ENCODE data around the gene CDX4. TPM values are rescaled to one million over a fixed set of nuclear protein-coding genes. Genes with fewer than 3 reads are reported as not detected.

Gene CDX4
- total RNA-seq, result not detected

GRCh38 chrX:73446831-73447230 is at the start of gene CDX4:
Gene CDX4, plus strand, starts transcription at chrX:73447053. Its CDS starts 201 bp downstream, at chrX:73447254.
- no peaks in the 10 kb centered on the region for H3K4me1 ChIP-seq
- H3K27me3 ChIP-seq, result peaks cover 4 to 75% of the 10 kb centered on the region in 2 donors

GRCh38 chrX:73398185-73398914 is 48.5 kb upstream of the CDX4 start:
- Histone ChIP-seq H3K4me3 (no peak overlapping the region), H3K36me3 (no peaks in the 10 kb centered on the region), H3K9me3 (peaks cover 0 to 11% of the 10 kb centered on the region in 2 donors), H3K27me3 (peaks cover 0 to 41% of the 10 kb centered on the region in 2 donors), H3K4me1 (no peaks in the 10 kb centered on the region), H3K27ac (no peak overlapping the region)
- no peak for DNase-seq (ENCODE audit: low spot score in 2 of 2)
- intact Hi-C loops (cut with DNase I; ENCODE audit: low total_unique reads), result no loop called here
- no peak for TF ChIP-seq POLR2AphosphoS5 (IDR thresholded peaks at IDR 0.05)
- no peak for TF ChIP-seq CTCF (IDR thresholded peaks at IDR 0.05)

More at GRCh38 chrX:73446831-73447230, at the start of gene CDX4:
- Histone ChIP-seq H3K27ac (no peak within 1 kb of the TSS), H3K36me3 (no peaks in the 10 kb centered on the region), H3K9me3 (no peaks in the 10 kb centered on the region), H3K4me3 (no peak within 1 kb of the TSS)
- TF ChIP-seq CTCF (IDR thresholded peaks at IDR 0.05) (no peak), POLR2A (IDR thresholded peaks at IDR 0.05) (no peak), POLR2AphosphoS5 (IDR thresholded peaks at IDR 0.05) (no peak)
- no peak for DNase-seq (ENCODE audit: low spot score in 2 of 2)
- intact Hi-C loops (cut with DNase I; ENCODE audit: low total_unique reads), result no loop called here

GRCh38 chrX:73400136-73400748 is 46.6 kb upstream of the CDX4 start:
- Histone ChIP-seq H3K27ac (no peak overlapping the region), H3K4me1 (no peaks in the 10 kb centered on the region), H3K4me3 (no peak overlapping the region), H3K27me3 (peaks cover 0 to 41% of the 10 kb centered on the region in 2 donors), H3K36me3 (no peaks in the 10 kb centered on the region), H3K9me3 (no peaks in the 10 kb centered on the region)
- no peak for DNase-seq (ENCODE audit: low spot score in 2 of 2)
- intact Hi-C loops (cut with DNase I; ENCODE audit: low total_unique reads), result no loop called here
- TF ChIP-seq POLR2AphosphoS5 (IDR thresholded peaks at IDR 0.05), result no peak
- no peak for TF ChIP-seq POLR2A (IDR thresholded peaks at IDR 0.05)
- TF ChIP-seq CTCF (IDR thresholded peaks at IDR 0.05), result no peak

GRCh38 chrX:73401591-73402266 is 45.1 kb upstream of the CDX4 start:
- Histone ChIP-seq H3K36me3 (no peaks in the 10 kb centered on the region), H3K4me1 (no peaks in the 10 kb centered on the region), H3K9me3 (peaks cover 0 to 5% of the 10 kb centered on the region in 2 donors), H3K4me3 (no peak overlapping the region), H3K27me3 (peaks cover 0 to 41% of the 10 kb centered on the region in 2 donors), H3K27ac (no peak overlapping the region)
- TF ChIP-seq POLR2AphosphoS5 (IDR thresholded peaks at IDR 0.05) (no peak), POLR2A (IDR thresholded peaks at IDR 0.05) (no peak), CTCF (IDR thresholded peaks at IDR 0.05) (no peak)
- intact Hi-C loops (cut with DNase I; ENCODE audit: low total_unique reads), result no loop called here
- no peak for DNase-seq (ENCODE audit: low spot score in 2 of 2)

- TF ChIP-seq POLR2A (IDR thresholded peaks at IDR 0.05) (no peak), CTCF (IDR thresholded peaks at IDR 0.05) (no peak), POLR2AphosphoS5 (IDR thresholded peaks at IDR 0.05) (no peak)
- H3K27ac ChIP-seq, result no peak overlapping the region
- no peak overlapping the region for H3K4me3 ChIP-seq
- intact Hi-C loops (cut with DNase I; ENCODE audit: low total_unique reads), result no loop called here
- H3K9me3 ChIP-seq, result peaks cover 14 to 15% of the 10 kb centered on the region in 2 donors
- H3K4me1 ChIP-seq, result no peaks in the 10 kb centered on the region
- no peak for DNase-seq (ENCODE audit: low spot score in 2 of 2)
- H3K36me3 ChIP-seq, result no peaks in the 10 kb centered on the region
- peaks cover 0 to 14% of the 10 kb centered on the region in 2 donors for H3K27me3 ChIP-seq
Observed at GRCh38 chrX:73412930-73413329, 33.9 kb upstream of the CDX4 start.

Measured in breast epithelium (tissue), 4 donors.